IMR-90 (cell line): ENCODE results near the gene USB1. TPM values are rescaled to one million over a fixed set of nuclear protein-coding genes. Genes with fewer than 3 reads are reported as not detected.

Source experiments
- ATAC-seq: fragments of 200-7000 bp; cut with Tn5 transposase; 2 replicates; pipeline ENCODE4 v1.9.1; 2020; ENCODE audit warnings: low read depth, mild to moderate bottlenecking, moderate library complexity
- BruUV-seq: library from RNA; stranded (reverse); fragments of 400-500 nt; replicated peaks from 2 replicates; lab custom pipeline; 2021; lab: Mats Ljungman, UMichigan
- CTCF ChIA-PET: fragments of 300-600 bp; formaldehyde crosslinking; extraction: SDS; loops from one replicate; lab custom pipeline; 2021; ENCODE audit warnings: antibody characterized with exemption; lab: Yijun Ruan, JAX
- POLR2A ChIA-PET: fragments of 300-600 bp; sonication (Branson Sonifier 250); formaldehyde crosslinking; loops from one replicate; lab custom pipeline; 2022; ENCODE audit warnings: antibody characterized with exemption; ENCODE audit not compliant: unreplicated experiment; lab: Charles Lee
- DNase-seq: peaks from one replicate; pipeline ENCODE4 v3.0.0; 2013
- H2AFZ ChIP-seq: replicated peaks from 2 replicates; pipeline ENCODE3; 2013; ENCODE audit warnings: low read length, mild to moderate bottlenecking; ENCODE audit not compliant: poor library complexity
- H2AK5ac ChIP-seq: 2 replicates; pipeline ENCODE4 v1.6.1; 2013; ENCODE audit warnings: low read depth, low read length, inconsistent platforms
- H2AK9ac ChIP-seq: replicated peaks from 2 replicates; pipeline ENCODE3; 2013; ENCODE audit warnings: mild to moderate bottlenecking, low read depth, low read length, moderate library complexity; ENCODE audit not compliant: poor library complexity
- H2BK120ac ChIP-seq: 2 replicates; pipeline ENCODE4 v1.6.1; 2013; ENCODE audit warnings: low read depth, low read length, inconsistent platforms
- H2BK15ac ChIP-seq: 3 replicates; pipeline ENCODE4 v1.6.1; 2013; ENCODE audit warnings: low read depth, low read length, inconsistent platforms
- H2BK20ac ChIP-seq: 2 replicates; pipeline ENCODE4 v1.6.1; 2013; ENCODE audit warnings: low read depth, mild to moderate bottlenecking, inconsistent platforms, low read length, moderate library complexity
- H2BK5ac ChIP-seq: 2 replicates; pipeline ENCODE4 v1.6.1; 2013; ENCODE audit warnings: mild to moderate bottlenecking, low read depth, low read length, inconsistent platforms; ENCODE audit not compliant: poor library complexity, severe bottlenecking
- H3K14ac ChIP-seq: replicated peaks from 2 replicates; pipeline ENCODE4 v1.6.1; 2013; ENCODE audit warnings: low read depth, low read length, inconsistent platforms
- H3K18ac ChIP-seq: 2 replicates; pipeline ENCODE4 v1.6.1; 2013; ENCODE audit warnings: low read depth, low read length, control low read depth
- H3K23ac ChIP-seq: 2 replicates; pipeline ENCODE4 v1.6.1; 2013; ENCODE audit warnings: low read depth, low read length, inconsistent platforms
- H3K27ac ChIP-seq: 2 replicates; pipeline ENCODE4 v1.5.1; 2013; ENCODE audit warnings: mild to moderate bottlenecking, control low read depth, low read length; ENCODE audit not compliant: insufficient read depth
- H3K27me3 ChIP-seq: 2 replicates; pipeline ENCODE4 v1.6.1; 2013; ENCODE audit warnings: low read length; ENCODE audit not compliant: control insufficient read depth, insufficient read depth
- H3K36me3 ChIP-seq: 2 replicates; pipeline ENCODE4 v1.6.1; 2013; ENCODE audit warnings: low read length, mixed read lengths; ENCODE audit not compliant: control insufficient read depth, insufficient read depth
- H3K4ac ChIP-seq: 2 replicates; pipeline ENCODE4 v1.6.1; 2013; ENCODE audit warnings: low read depth, low read length, inconsistent platforms
- H3K4me1 ChIP-seq: 2 replicates; pipeline ENCODE4 v1.6.1; 2013; ENCODE audit warnings: low read length, mixed read lengths; ENCODE audit not compliant: control insufficient read depth, insufficient read depth
- H3K4me2 ChIP-seq: 2 replicates; pipeline ENCODE4 v1.6.1; 2013; ENCODE audit warnings: low read depth, mild to moderate bottlenecking, control low read depth, low read length, moderate library complexity
- H3K4me3 ChIP-seq: 2 replicates; pipeline ENCODE4 v1.5.1; 2013; ENCODE audit warnings: low read depth, mild to moderate bottlenecking, control low read depth, low read length, moderate library complexity; ENCODE audit not compliant: insufficient read depth
- H3K56ac ChIP-seq: 2 replicates; pipeline ENCODE4 v1.6.1; 2013; ENCODE audit warnings: low read length, inconsistent platforms; ENCODE audit not compliant: insufficient read depth; ENCODE audit errors: extremely low read depth
- H3K79me1 ChIP-seq, 2 experiments: 2 replicates each; pipeline ENCODE4 v1.6.1; 2013; ENCODE audit warnings: low read length in 2 of 2, inconsistent platforms in 1 of 2, low read depth in 1 of 2
- H3K9ac ChIP-seq: 2 replicates; pipeline ENCODE4 v1.6.1; 2013; ENCODE audit warnings: low read depth, low read length, control low read depth
- H3K9me1 ChIP-seq: 2 replicates; pipeline ENCODE4 v1.6.1; 2013; ENCODE audit warnings: low read length, inconsistent platforms; ENCODE audit not compliant: insufficient read depth
- H3K9me3 ChIP-seq: 2 replicates; pipeline ENCODE4 v1.6.1; 2013; ENCODE audit warnings: low read length; ENCODE audit not compliant: control insufficient read depth, insufficient read depth
- H4K20me1 ChIP-seq: 2 replicates; pipeline ENCODE4 v1.6.1; 2013; ENCODE audit warnings: low read length, inconsistent platforms; ENCODE audit not compliant: insufficient read depth
- H4K5ac ChIP-seq: 2 replicates; pipeline ENCODE4 v1.6.1; 2013; ENCODE audit warnings: mild to moderate bottlenecking, low read depth, low read length, control low read depth
- H4K8ac ChIP-seq, 2 experiments: 2 replicates each; pipeline ENCODE4 v1.6.1; 2013; ENCODE audit warnings: low read depth in 2 of 2, low read length in 2 of 2, control low read depth in 1 of 2, inconsistent platforms in 1 of 2
- H4K91ac ChIP-seq: 2 replicates; pipeline ENCODE4 v1.6.1; 2013; ENCODE audit warnings: low read depth, low read length, inconsistent platforms; ENCODE audit not compliant: insufficient read depth
- BHLHE40 ChIP-seq: fragments of 150-350 bp; IDR thresholded peaks from 2 replicates; pipeline ENCODE4 v1.6.1; 2016; ENCODE audit warnings: mild to moderate bottlenecking, low read depth, low read length
- CEBPB ChIP-seq: IDR thresholded peaks from 2 replicates; pipeline ENCODE4 v1.6.1; 2012; ENCODE audit warnings: low read depth, low read length, improper control_type of control experiment
- CHD1 ChIP-seq: IDR thresholded peaks from 2 replicates; pipeline ENCODE4 v1.6.1; 2012; ENCODE audit warnings: low read depth, low read length, improper control_type of control experiment
- MAFK ChIP-seq: IDR thresholded peaks from 2 replicates; pipeline ENCODE4 v1.6.1; 2012; ENCODE audit warnings: low read depth, low read length, improper control_type of control experiment
- MXI1 ChIP-seq: IDR thresholded peaks from 2 replicates; pipeline ENCODE4 v1.6.1; 2012; ENCODE audit warnings: low read depth, mild to moderate bottlenecking, low read length, moderate library complexity, borderline replicate concordance
- NFE2L2 ChIP-seq: fragments of 150-350 bp; IDR thresholded peaks from 2 replicates; pipeline ENCODE4 v1.6.1; 2016; ENCODE audit warnings: low read depth, mild to moderate bottlenecking, low read length
- POLR2A ChIP-seq: IDR thresholded peaks from 2 replicates; pipeline ENCODE4 v1.6.1; 2012; ENCODE audit warnings: mild to moderate bottlenecking, low read depth, low read length
- RAD21 ChIP-seq: IDR thresholded peaks from 2 replicates; pipeline ENCODE4 v1.6.1; 2012; ENCODE audit warnings: low read length, improper control_type of control experiment
- RCOR1 ChIP-seq: IDR thresholded peaks from 2 replicates; pipeline ENCODE4 v1.6.1; 2012; ENCODE audit warnings: mild to moderate bottlenecking, low read length, improper control_type of control experiment; ENCODE audit not compliant: insufficient replicate concordance
- RFX5 ChIP-seq: IDR thresholded peaks from 2 replicates; pipeline ENCODE4 v1.8.0; 2012; ENCODE audit warnings: low read depth, mild to moderate bottlenecking, low read length, moderate library complexity
- SMC3 ChIP-seq: fragments of 150-350 bp; IDR thresholded peaks from 2 replicates; pipeline ENCODE4 v1.6.1; 2016; ENCODE audit warnings: low read depth, mild to moderate bottlenecking, antibody characterized with exemption, low read length, moderate library complexity
- WGBS, 2 experiments: methylation state at CpG; one replicate each; pipeline versions ENCODE4 v1.1.5 to v1.1.7; 2013; ENCODE audit warnings: missing lambda C conversion rate in 2 of 2; ENCODE audit not compliant: insufficient read length in 1 of 2; ENCODE audit errors: extremely low coverage in 2 of 2; 5-methylcytosine and 5-hydroxymethylcytosine counted together
- dilution Hi-C: fragments of 300-500 bp; cut with HindIII; formaldehyde crosslinking; loops from one replicate; pipeline ENCODE4 v1.14.3; 2018; ENCODE audit warnings: low sequenced_read_pairs; ENCODE audit not compliant: unreplicated experiment
- in situ Hi-C: fragments of 300-500 bp; cut with MboI; formaldehyde crosslinking; loops from 3 replicates; pipeline ENCODE4 v1.14.3; 2019; ENCODE audit warnings: low sequenced_read_pairs, inconsistent platforms, mixed read lengths
- intact Hi-C: fragments of 100-400 bp; cut with micrococcal nuclease; formaldehyde crosslinking; loops from 2 replicates; pipeline ENCODE4 v1.10.0; 2022
- polyA plus RNA-seq, 3 experiments: library from polyadenylated mRNA; depleted of rRNA; stranded (reverse); fragments of >200 nt; gene quantifications; 2 replicates each; pipeline ENCODE4 v1.2.3, GENCODE V29; 2012; ENCODE audit warnings: low replicate concordance in 1 of 3
- total RNA-seq: library from RNA; depleted of rRNA; stranded (reverse); fragments of >200 nt; gene quantifications from 2 replicates; pipeline ENCODE4 v1.2.3, GENCODE V29; 2012
- TF ChIP-seq, protein P1 (sequence below): fragments of 150-350 bp; IDR thresholded peaks from 2 replicates; pipeline ENCODE4 v1.6.1; 2016; ENCODE audit warnings: low read depth, mild to moderate bottlenecking, low read length, moderate library complexity, borderline replicate concordance
- TF ChIP-seq, protein P2 (sequence below): fragments of 150-350 bp; IDR thresholded peaks from 2 replicates; pipeline ENCODE4 v1.6.1; 2017; ENCODE audit warnings: mild to moderate bottlenecking, antibody characterized with exemption, low read length, low read depth
- TF ChIP-seq, protein P3 (sequence below): conservative IDR thresholded peaks from 2 replicates; pipeline ENCODE4 v1.5.1; 2012; ENCODE audit warnings: mild to moderate bottlenecking, low read depth, low read length, improper control_type of control experiment

Gene USB1
- total and polyA plus RNA-seq, 2 of the 4 experiments (the other 2 are of a cell fraction): 45.9 to 94.9 TPM

DNA sequence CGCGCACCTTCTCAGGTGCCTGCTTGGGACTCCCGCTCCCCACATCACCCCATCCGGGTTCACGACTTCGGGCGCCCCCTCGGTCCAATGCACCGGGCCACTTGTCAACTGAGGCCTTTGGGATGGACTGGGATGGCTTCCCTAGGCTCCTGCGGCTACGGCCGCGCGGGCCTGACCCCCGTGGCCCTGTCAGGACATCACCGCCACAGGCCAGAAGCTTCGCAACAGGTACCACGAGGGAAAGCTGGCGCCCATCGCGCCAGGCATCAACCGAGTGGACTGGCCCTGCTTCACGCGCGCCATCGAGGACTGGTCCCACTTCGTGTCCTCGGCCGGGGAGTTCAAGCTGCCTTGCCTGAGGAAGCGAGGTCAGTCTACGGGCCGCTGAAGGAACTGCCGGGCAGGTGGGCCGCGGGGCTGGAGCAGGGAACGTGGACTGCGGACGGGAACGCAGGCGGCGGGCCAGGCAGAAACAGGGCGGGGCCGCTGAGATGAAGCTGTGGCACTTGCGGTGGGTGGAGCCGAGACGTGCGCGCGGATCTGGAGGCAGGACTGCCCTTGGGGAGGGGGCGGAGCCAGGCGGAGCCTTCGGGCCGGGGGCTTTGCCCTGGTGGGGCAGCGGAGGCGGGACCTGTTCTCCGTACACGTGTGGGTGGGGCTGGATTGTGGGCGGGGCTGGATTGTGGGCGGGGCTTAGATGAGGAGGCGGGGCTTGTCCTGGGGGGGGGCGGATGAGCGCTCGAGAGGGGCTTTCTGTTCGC lies 16.6 kb upstream of the USB1 start:
- H2AFZ ChIP-seq: peak overlapping the region; percentile 95
- ATAC-seq (peak; percentile 92), DNase-seq (peak; percentile 62)
- H4K8ac ChIP-seq: no peak overlapping the region; a peak in 2 of 4 replicates
- no peak overlapping the region; the same call in 1 of the 2 replicates for H4K91ac ChIP-seq
- no peak overlapping the region for H2BK120ac ChIP-seq
- H3K23ac ChIP-seq: no peak overlapping the region; the same call in 1 of the 2 replicates
- H3K14ac ChIP-seq: peak overlapping the region; percentile 59; the same call in 1 of the 2 replicates
- H2BK20ac ChIP-seq: no peak overlapping the region
- dilution Hi-C loops (no loop called here), in situ Hi-C loops (no loop called here), intact Hi-C loops (no loop called here)
- H2AK9ac ChIP-seq: peak overlapping the region; percentile 87
- no peak overlapping the region for H3K27ac ChIP-seq
- peaks cover 2% of the 10 kb centered on the region; the same call in 1 of the 2 replicates for H3K4me1 ChIP-seq
- ChIA-PET CTCF (no interaction called here), POLR2A (no interaction called here)
- no peaks in the 10 kb centered on the region for H3K79me1 ChIP-seq
- peak overlapping the region; percentile 31; the same call in 1 of the 2 replicates for H3K9ac ChIP-seq
- H3K27me3 ChIP-seq: peaks cover 45% of the 10 kb centered on the region
- no peaks in the 10 kb centered on the region for H3K9me3 ChIP-seq
- H3K56ac ChIP-seq: no peak overlapping the region
- peak overlapping the region; percentile 48 for H3K4me3 ChIP-seq
- no peaks in the 10 kb centered on the region; the same call in 1 of the 2 replicates for H4K20me1 ChIP-seq
- H3K9me1 ChIP-seq: no peaks in the 10 kb centered on the region
- no peak overlapping the region for H2BK15ac ChIP-seq
- BruUV-seq: no TSS peak
- H3K18ac ChIP-seq: no peak overlapping the region
- H2AK5ac ChIP-seq: no peak overlapping the region; the same call in 1 of the 2 replicates
- no peak overlapping the region for H4K5ac ChIP-seq
- no peaks in the 10 kb centered on the region for H3K36me3 ChIP-seq
- H2BK5ac ChIP-seq: no peak overlapping the region
- H3K4ac ChIP-seq: no peak overlapping the region; the same call in 1 of the 2 replicates
- 7% methylated on average over 40 of the region's 64 CpGs; no CpG with 5 or more reads in 1 of the 2 experiments for WGBS, 2 experiments
- peak overlapping the region; percentile 86 for H3K4me2 ChIP-seq
- TF ChIP-seq, protein P1, sequence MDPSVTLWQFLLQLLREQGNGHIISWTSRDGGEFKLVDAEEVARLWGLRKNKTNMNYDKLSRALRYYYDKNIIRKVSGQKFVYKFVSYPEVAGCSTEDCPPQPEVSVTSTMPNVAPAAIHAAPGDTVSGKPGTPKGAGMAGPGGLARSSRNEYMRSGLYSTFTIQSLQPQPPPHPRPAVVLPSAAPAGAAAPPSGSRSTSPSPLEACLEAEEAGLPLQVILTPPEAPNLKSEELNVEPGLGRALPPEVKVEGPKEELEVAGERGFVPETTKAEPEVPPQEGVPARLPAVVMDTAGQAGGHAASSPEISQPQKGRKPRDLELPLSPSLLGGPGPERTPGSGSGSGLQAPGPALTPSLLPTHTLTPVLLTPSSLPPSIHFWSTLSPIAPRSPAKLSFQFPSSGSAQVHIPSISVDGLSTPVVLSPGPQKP: no peak
- TF ChIP-seq RCOR1 (no peak), NFE2L2 (no peak), RAD21 (no peak), SMC3 (no peak), RFX5 (no peak), POLR2A (no peak), MAFK (no peak), BHLHE40 (no peak), CHD1 (no peak), MXI1 (no peak), CEBPB (no peak)
- TF ChIP-seq, protein P2, sequence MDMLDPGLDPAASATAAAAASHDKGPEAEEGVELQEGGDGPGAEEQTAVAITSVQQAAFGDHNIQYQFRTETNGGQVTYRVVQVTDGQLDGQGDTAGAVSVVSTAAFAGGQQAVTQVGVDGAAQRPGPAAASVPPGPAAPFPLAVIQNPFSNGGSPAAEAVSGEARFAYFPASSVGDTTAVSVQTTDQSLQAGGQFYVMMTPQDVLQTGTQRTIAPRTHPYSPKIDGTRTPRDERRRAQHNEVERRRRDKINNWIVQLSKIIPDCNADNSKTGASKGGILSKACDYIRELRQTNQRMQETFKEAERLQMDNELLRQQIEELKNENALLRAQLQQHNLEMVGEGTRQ: no peak
- TF ChIP-seq, protein P3, sequence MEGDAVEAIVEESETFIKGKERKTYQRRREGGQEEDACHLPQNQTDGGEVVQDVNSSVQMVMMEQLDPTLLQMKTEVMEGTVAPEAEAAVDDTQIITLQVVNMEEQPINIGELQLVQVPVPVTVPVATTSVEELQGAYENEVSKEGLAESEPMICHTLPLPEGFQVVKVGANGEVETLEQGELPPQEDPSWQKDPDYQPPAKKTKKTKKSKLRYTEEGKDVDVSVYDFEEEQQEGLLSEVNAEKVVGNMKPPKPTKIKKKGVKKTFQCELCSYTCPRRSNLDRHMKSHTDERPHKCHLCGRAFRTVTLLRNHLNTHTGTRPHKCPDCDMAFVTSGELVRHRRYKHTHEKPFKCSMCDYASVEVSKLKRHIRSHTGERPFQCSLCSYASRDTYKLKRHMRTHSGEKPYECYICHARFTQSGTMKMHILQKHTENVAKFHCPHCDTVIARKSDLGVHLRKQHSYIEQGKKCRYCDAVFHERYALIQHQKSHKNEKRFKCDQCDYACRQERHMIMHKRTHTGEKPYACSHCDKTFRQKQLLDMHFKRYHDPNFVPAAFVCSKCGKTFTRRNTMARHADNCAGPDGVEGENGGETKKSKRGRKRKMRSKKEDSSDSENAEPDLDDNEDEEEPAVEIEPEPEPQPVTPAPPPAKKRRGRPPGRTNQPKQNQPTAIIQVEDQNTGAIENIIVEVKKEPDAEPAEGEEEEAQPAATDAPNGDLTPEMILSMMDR: no peak
